Ectodermal cell (in vitro differentiated cells): ENCODE data around the gene HS6ST2.
"Not testable (repeated sequence)": the region's sequence is repeated elsewhere in the genome, so short reads cannot be mapped to it uniquely, and the experiment has no call there.

ENCODE experiments used
- H3K27ac ChIP-seq: 2 replicates; pipeline ENCODE4 v1.7.0; 2013; ENCODE audit warnings: mild to moderate bottlenecking, low read depth, low read length; ENCODE audit not compliant: insufficient read depth, poor library complexity, severe bottlenecking
- H3K27me3 ChIP-seq: 2 replicates; pipeline ENCODE4 v1.7.0; 2013; ENCODE audit warnings: mild to moderate bottlenecking, low read length; ENCODE audit not compliant: insufficient read depth, control insufficient read depth, poor library complexity, severe bottlenecking
- H3K36me3 ChIP-seq: one replicate; pipeline ENCODE4 v1.7.0; 2013; ENCODE audit warnings: low read length; ENCODE audit not compliant: control insufficient read depth, insufficient read depth
- H3K4me1 ChIP-seq: one replicate; pipeline ENCODE4 v1.7.0; 2013; ENCODE audit warnings: low read length; ENCODE audit not compliant: control insufficient read depth, insufficient read depth
- H3K4me3 ChIP-seq: 2 replicates; pipeline ENCODE4 v1.7.0; 2013; ENCODE audit warnings: low read depth, low read length, control low read depth; ENCODE audit not compliant: insufficient read depth
- H3K9me3 ChIP-seq: 2 replicates; pipeline ENCODE4 v1.7.0; 2013; ENCODE audit warnings: mild to moderate bottlenecking, low read length, moderate library complexity; ENCODE audit not compliant: control insufficient read depth
- WGBS, 2 experiments: methylation state at CpG; one replicate each; pipeline ENCODE4 v1.1.7; 2013; ENCODE audit warnings: missing lambda C conversion rate in 2 of 2; 5-methylcytosine and 5-hydroxymethylcytosine counted together

The HS6ST2 gene

DNA sequence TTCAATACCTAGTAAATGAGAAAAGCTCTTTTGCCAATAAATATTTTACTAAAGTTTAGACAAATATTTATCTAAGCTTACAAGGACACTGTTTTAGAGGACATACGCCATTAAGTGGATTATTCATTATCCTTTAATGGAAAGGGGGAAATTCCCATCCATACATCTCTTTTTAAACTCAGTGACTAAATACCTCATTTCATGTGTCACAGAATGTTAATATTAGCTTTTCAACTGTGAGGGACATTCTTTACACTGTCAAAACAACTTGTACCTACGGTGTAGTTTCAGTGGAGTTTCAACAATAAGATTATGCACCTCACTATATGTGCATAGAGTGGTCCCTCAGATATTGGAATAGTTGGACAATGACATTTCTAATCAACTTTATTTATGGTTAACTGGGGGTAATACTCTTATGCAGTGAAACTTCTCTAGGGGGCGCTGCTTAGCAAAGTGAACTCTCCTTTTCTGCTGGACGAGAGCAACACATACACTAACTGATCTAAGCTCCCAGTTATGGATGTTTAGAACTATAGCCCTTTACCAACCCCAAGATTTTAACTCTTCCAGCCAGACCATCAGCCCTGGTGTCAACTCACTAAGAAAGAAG lies 9.7 kb downstream of the HS6ST2 start:
- Histone ChIP-seq H3K4me1 (no peaks in the 10 kb centered on the region), H3K4me3 (no peak overlapping the region), H3K9me3 (no peaks in the 10 kb centered on the region), H3K27ac (no peak overlapping the region), H3K27me3 (no peaks in the 10 kb centered on the region), H3K36me3 (no peaks in the 10 kb centered on the region)
- WGBS, 2 experiments: 21 to 22% methylated on average over 1 to 2 of the region's 4 CpGs

DNA sequence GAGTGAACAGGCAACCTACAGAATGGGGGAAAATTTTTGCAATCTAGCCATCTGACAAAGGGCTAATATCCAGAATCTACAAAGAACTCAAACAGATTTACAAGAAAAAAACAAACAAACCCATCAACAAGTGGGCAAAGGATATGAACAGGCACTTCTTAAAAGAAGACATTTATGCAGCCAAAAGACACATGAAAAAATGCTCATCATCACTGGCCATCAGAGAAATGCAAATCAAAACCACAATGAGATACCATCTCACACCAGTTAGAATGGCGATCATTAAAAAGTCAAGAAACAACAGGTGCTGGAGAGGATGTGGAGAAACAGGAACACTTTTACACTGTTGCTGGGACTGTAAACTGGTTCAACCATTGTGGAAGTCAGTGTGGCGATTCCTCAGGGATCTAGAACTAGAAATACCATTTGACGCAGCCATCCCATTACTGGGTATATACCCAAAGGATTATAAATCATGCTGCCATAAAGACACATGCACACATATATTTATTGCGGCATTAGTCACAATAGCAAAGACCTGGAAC lies 13.3 kb downstream of the HS6ST2 start:
- not testable (repeated sequence) for H3K27ac ChIP-seq, H3K4me1 ChIP-seq, H3K9me3 ChIP-seq, H3K4me3 ChIP-seq, H3K27me3 ChIP-seq, H3K36me3 ChIP-seq
- 90 to 97% methylated on average over 3 of the region's 4 CpGs for WGBS, 2 experiments

DNA sequence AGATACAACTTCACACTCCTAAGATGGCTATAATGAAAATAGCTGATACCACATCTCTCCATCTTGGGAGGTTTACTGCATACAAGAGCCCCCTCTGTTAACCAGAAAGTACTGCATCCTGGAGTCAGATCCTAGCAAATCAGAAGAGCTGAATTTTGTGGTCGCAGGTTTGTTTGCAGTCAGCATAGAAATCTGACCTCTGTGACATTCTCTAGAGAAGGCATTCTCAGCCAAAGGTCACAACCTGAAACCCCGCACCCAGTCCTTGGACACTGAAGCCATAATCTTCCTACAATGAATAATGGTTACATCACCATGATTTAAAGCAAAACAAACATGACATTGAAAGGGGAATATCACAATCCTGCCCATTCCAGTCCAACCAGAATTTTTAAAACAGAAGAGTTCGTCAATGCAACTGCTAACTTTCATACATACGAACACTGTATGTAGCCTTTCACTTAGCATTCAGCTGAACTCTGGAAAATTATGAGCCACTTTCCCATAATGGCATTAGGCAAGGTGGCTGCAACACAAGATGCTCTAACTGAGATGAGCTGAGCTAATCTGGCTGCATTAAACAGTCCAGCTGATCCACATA lies 17.6 kb downstream of the HS6ST2 start:
- Histone ChIP-seq H3K9me3 (no peaks in the 10 kb centered on the region), H3K27ac (no peak overlapping the region), H3K36me3 (no peaks in the 10 kb centered on the region), H3K4me1 (no peaks in the 10 kb centered on the region), H3K4me3 (no peak overlapping the region), H3K27me3 (no peaks in the 10 kb centered on the region)
- WGBS, 2 experiments: 74 to 75% methylated on average over 4 of the region's 4 CpGs

DNA sequence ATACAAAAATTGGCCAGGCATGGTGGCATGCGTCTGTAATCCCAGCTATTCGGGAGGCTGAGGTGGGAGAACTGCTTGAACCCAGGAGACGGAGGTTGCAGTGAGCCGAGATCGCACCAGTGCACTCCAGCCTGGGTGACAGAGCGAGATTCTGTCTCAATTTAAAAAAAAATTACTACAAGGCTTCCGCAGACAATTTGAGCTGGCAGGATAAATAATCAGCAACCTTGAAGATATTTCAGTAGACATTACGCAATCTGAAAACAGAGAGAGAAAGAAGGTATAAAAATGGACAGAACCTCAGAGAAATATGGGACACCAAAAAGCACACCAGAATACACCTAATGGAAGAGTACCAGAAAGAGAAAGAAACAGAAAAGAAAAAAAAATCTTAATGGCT lies 25.3 kb downstream of the HS6ST2 start:
- 91 to 94% methylated on average over 7 to 8 of the region's 8 CpGs for WGBS, 2 experiments
- H3K9me3 ChIP-seq: no peaks in the 10 kb centered on the region
- H3K36me3 ChIP-seq: no peaks in the 10 kb centered on the region
- H3K27me3 ChIP-seq: no peaks in the 10 kb centered on the region
- no peaks in the 10 kb centered on the region for H3K4me1 ChIP-seq
- no peak overlapping the region for H3K27ac ChIP-seq
- H3K4me3 ChIP-seq: no peak overlapping the region

DNA sequence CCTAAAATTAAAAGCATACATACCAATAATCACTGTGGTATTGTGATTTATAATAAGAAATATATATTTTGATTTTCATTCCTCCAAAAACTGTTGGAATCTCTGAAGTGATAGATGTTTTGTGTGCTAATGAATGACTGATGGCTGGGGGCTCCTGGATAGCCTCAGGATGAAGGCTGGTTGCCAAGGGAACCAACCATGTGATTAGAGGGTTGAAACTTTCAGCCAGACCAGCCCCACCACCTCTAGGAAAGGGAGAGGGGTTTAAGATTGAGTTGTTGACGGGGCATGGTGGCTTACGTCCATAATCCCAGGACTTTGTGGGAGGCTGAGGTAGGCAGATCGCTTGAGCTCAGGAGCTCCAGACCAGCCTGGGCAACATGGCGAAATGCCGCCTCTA lies 34.0 kb downstream of the HS6ST2 start:
- H3K27me3 ChIP-seq: no peaks in the 10 kb centered on the region
- H3K4me1 ChIP-seq: no peaks in the 10 kb centered on the region
- H3K4me3 ChIP-seq: no peak overlapping the region
- H3K36me3 ChIP-seq: no peaks in the 10 kb centered on the region
- WGBS, 2 experiments: 87 to 89% methylated on average over 5 of the region's 5 CpGs
- no peak overlapping the region for H3K27ac ChIP-seq
- H3K9me3 ChIP-seq: no peaks in the 10 kb centered on the region

DNA sequence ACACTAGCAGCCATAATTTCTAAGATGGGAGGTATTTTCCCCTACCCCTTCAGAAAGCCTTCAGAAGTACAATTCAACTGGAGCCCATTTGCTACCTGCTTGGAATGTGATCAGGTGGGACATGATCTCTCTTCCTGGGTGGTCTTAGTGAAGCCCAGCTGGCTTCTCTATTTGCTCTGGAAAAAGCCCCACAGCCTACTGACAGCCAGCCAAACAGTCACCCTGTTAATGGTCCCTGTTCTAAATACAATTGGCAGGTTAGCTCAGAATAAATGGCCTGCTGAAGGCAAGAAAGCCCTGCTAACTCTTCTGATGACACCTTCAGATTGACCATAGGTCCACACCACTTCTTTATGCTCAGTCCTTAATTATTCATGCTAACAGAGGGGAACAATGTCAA lies 39.9 kb downstream of the HS6ST2 start:
- no peaks in the 10 kb centered on the region for H3K4me1 ChIP-seq
- H3K27ac ChIP-seq: no peak overlapping the region
- H3K36me3 ChIP-seq: no peaks in the 10 kb centered on the region
- H3K9me3 ChIP-seq: no peaks in the 10 kb centered on the region
- H3K27me3 ChIP-seq: no peaks in the 10 kb centered on the region
- H3K4me3 ChIP-seq: no peak overlapping the region

DNA sequence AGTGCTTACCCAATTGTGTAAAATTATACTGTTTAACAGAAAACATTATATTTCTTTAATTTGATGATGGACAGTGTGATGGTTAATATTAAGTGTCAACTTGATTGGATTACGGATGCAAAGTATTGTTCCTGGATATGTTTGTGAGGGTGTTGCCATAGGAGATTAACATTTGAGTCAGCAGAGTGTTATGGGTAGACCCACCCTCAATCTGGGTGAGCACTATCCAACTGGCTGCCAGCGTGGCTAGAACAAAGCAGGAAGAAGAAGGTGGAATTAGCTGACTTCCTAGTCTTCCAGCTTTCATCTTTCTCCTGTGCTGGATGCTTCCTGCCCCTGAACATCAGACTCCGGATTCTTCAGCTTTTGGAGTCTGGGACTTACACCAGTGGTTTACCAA lies 42.1 kb downstream of the HS6ST2 start:
- H3K36me3 ChIP-seq: no peaks in the 10 kb centered on the region
- 92 to 93% methylated on average over 3 of the region's 3 CpGs for WGBS, 2 experiments
- H3K9me3 ChIP-seq: no peaks in the 10 kb centered on the region

DNA sequence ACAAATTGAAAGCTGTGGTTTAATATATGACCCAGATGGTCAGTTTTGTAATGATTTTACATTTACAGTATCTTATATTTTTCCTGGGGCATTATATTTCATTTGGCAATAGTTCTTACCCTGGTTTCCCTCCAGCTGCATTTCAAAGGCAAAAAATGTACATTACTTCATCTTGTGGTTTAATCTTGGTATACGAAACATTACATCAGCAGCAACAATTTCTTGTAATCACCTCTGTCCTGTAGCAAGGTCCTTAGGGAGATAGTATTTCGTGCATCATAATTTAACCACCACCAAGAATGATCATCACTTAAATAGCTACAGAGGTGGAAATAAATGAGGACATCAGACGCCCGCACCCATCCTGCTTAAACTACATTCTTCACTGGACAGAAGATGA lies 48.8 kb downstream of the HS6ST2 start:
- H3K36me3 ChIP-seq: no peaks in the 10 kb centered on the region
- no peaks in the 10 kb centered on the region for H3K27me3 ChIP-seq
- WGBS, 2 experiments: 92 to 100% methylated on average over 3 to 4 of the region's 4 CpGs
- H3K4me1 ChIP-seq: no peaks in the 10 kb centered on the region
- H3K4me3 ChIP-seq: no peak overlapping the region
- no peaks in the 10 kb centered on the region for H3K9me3 ChIP-seq
- no peak overlapping the region for H3K27ac ChIP-seq

More for the DNA sequence above, 42.1 kb downstream of the HS6ST2 start:
- H3K4me1 ChIP-seq: no peaks in the 10 kb centered on the region
- no peak overlapping the region for H3K27ac ChIP-seq
- H3K27me3 ChIP-seq: no peaks in the 10 kb centered on the region
- no peak overlapping the region for H3K4me3 ChIP-seq

DNA sequence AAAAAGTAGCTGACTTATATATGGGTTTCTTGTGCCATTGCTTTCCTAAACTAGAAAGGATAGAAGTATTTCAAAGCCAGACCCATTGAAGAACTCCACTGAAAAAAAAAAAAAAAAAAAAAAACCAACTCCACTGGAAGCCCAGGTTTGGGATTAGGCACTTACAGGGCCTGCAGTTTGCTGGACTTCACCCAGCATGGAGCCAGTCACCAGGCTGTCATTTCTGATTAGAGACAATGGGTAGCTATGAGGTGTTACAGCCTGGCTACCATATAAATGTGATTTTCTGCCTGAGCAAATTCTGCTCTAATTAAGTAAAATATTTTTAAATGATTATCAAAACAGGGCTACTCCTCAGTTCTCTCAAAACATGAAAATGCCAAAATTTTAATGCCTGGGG lies 49.5 kb downstream of the HS6ST2 start:
- Histone ChIP-seq H3K36me3 (no peaks in the 10 kb centered on the region), H3K4me1 (no peaks in the 10 kb centered on the region), H3K27me3 (no peaks in the 10 kb centered on the region), H3K27ac (no peak overlapping the region), H3K4me3 (no peak overlapping the region), H3K9me3 (no peaks in the 10 kb centered on the region)

DNA sequence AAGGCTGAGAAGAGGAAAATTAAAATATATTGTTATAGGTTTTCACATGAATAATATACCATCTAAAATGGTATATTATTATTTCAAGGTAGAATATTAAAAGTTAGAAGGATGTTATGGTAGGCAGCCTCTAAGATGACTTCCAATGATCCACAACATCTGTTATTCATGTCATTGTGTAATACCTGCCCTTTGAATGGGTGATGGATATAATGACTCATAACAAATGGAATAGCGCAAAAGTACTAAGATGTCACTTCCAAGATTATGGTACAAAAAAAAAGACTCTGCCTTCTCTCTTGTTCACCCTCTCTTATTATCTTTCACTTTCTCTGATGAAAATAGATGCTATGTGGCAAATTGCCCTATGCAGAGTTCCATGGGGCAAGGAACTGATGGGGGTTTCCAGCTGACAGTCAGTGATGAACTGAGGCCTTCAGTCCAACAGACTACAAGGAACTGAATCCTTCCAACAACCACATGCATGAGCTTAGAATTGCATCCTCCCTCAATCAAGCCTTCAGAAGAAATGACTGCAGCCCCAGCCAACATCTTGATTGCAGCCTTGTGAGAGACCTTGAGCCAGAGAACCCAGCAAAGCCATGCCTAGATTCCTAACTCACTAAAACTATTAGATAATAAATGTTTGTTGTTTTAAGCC lies 57.7 kb downstream of the HS6ST2 start:
- no peaks in the 10 kb centered on the region for H3K27me3 ChIP-seq
- WGBS, 2 experiments: no CpG with 5 or more reads among the region's 1 CpG
- H3K27ac ChIP-seq: no peak overlapping the region
- no peak overlapping the region for H3K4me3 ChIP-seq
- H3K9me3 ChIP-seq: no peaks in the 10 kb centered on the region
- H3K4me1 ChIP-seq: no peaks in the 10 kb centered on the region
- no peaks in the 10 kb centered on the region for H3K36me3 ChIP-seq
